ENCODE results near the gene ZNF813. TPM values are rescaled to one million over a fixed set of nuclear protein-coding genes. Genes with fewer than 3 reads are reported as not detected.
"Not testable (repeated sequence)": the region's sequence is repeated elsewhere in the genome, so short reads cannot be mapped to it uniquely, and the experiment has no call there.

The ZNF813 gene
- total RNA-seq, 1 experiment from 2014 or later = not detected

- RAD21 ChIA-PET (ENCODE audit: low non-redundant PET in 1 of 2, low total read pairs in 2 of 2, uncharacterized antibody in 2 of 2, unreplicated experiment in 2 of 2) = no interaction called here
- Histone ChIP-seq H3K36me3 (ENCODE audit: control insufficient read depth in 1 of 2, insufficient read depth in 2 of 2, low read length in 2 of 2) (no peaks in the 10 kb centered on the region), H3K27ac (ENCODE audit: low read depth, low read length) (no peak overlapping the region), H3K9me3 (ENCODE audit: control insufficient read depth in 1 of 2, insufficient read depth in 1 of 2, low read depth in 1 of 2, low read length in 2 of 2) (peaks cover 0 to 4% of the 10 kb centered on the region in 2 experiments; a peak in 1 of 4 replicates), H3K4me3 (replicated peaks in 1 of 2; ENCODE audit: low read depth in 1 of 2, low read length in 2 of 2) (no peak overlapping the region), H3K9ac (ENCODE audit: low read length) (no peak overlapping the region), H3K27me3 (ENCODE audit: insufficient read depth, low read length) (no peaks in the 10 kb centered on the region), H3K79me2 (ENCODE audit: insufficient read depth, low read length) (no peaks in the 10 kb centered on the region), H4K20me1 (ENCODE audit: insufficient read depth) (no peaks in the 10 kb centered on the region), H3K4me2 (ENCODE audit: low read length) (no peak overlapping the region), H3K9me2 (ENCODE audit: insufficient read depth) (no peaks in the 10 kb centered on the region), H2AFZ (ENCODE audit: low read depth, low read length, poor library complexity, severe bottlenecking) (no peak overlapping the region), H3K4me1 (ENCODE audit: control insufficient read depth in 1 of 2, insufficient read depth in 2 of 2, low read length in 2 of 2) (no peaks in the 10 kb centered on the region)
- no peak for ATAC-seq
- DNase-seq (ENCODE audit: low read depth, low spot score) = no peak
- BruUV-seq (replicated peaks) = no TSS peak
- TF ChIP-seq CBX3 (IDR thresholded peaks at IDR 0.05; ENCODE audit: low read depth) (no peak), POLR2AphosphoS5 (IDR thresholded peaks at IDR 0.05; ENCODE audit: low read depth, low read length) (no peak), ATF3 (IDR thresholded peaks at IDR 0.05) (no peak), CTCF (IDR thresholded peaks at IDR 0.05 in 2 of 3, conservative IDR thresholded peaks at IDR 0.05 in 1 of 3; ENCODE audit: borderline replicate concordance in 1 of 3, insufficient read depth in 1 of 3, low read depth in 2 of 3, low read length in 2 of 3) (no peak), EGR1 (IDR thresholded peaks at IDR 0.05; ENCODE audit: low read depth) (no peak), EZH2 (IDR thresholded peaks at IDR 0.05) (no peak), REST (IDR thresholded peaks at IDR 0.05; ENCODE audit: low read depth) (no peak), TCF7L2 (IDR thresholded peaks at IDR 0.05; ENCODE audit: borderline replicate concordance, extremely low read depth, insufficient read depth, insufficient read length) (no peak), MAX (IDR thresholded peaks at IDR 0.05) (no peak), ZNF274 (IDR thresholded peaks at IDR 0.05; ENCODE audit: low read depth, low read length) (no peak), RAD21 (IDR thresholded peaks at IDR 0.05; ENCODE audit: low read depth) (no peak), EZH2phosphoT487 (IDR thresholded peaks at IDR 0.05; ENCODE audit: borderline replicate concordance) (no peak), JUND (IDR thresholded peaks at IDR 0.05) (no peak), SIN3A (IDR thresholded peaks at IDR 0.05; ENCODE audit: low read depth) (no peak)
- CTCF ChIA-PET = no interaction called here
- POLR2A ChIA-PET = no interaction called here
- intact Hi-C loops (cut with micrococcal nuclease) = no loop called here
Measured at GRCh38 chr19:53422551-53422950, 45.0 kb upstream of the ZNF813 start.

GRCh38 chr19:53423074-53423473, 44.5 kb upstream of the ZNF813 start:
- H3K36me3 ChIP-seq (ENCODE audit: control insufficient read depth in 1 of 2, insufficient read depth in 2 of 2, low read length in 2 of 2); BruUV-seq (replicated peaks); H3K27me3 ChIP-seq (ENCODE audit: insufficient read depth, low read length); CTCF ChIA-PET; H2AFZ ChIP-seq (ENCODE audit: low read depth, low read length, poor library complexity, severe bottlenecking); intact Hi-C loops (cut with micrococcal nuclease); DNase-seq (ENCODE audit: low read depth, low spot score); H3K27ac ChIP-seq (ENCODE audit: low read depth, low read length); H3K79me2 ChIP-seq (ENCODE audit: insufficient read depth, low read length); H3K4me1 ChIP-seq (ENCODE audit: control insufficient read depth in 1 of 2, insufficient read depth in 2 of 2, low read length in 2 of 2); H3K4me3 ChIP-seq (replicated peaks in 1 of 2; ENCODE audit: low read depth in 1 of 2, low read length in 2 of 2); POLR2A ChIA-PET; H3K9ac ChIP-seq (ENCODE audit: low read length); ATAC-seq; H4K20me1 ChIP-seq (ENCODE audit: insufficient read depth); RAD21 ChIA-PET (ENCODE audit: low non-redundant PET in 1 of 2, low total read pairs in 2 of 2, uncharacterized antibody in 2 of 2, unreplicated experiment in 2 of 2); H3K9me3 ChIP-seq (ENCODE audit: control insufficient read depth in 1 of 2, insufficient read depth in 1 of 2, low read depth in 1 of 2, low read length in 2 of 2); H3K4me2 ChIP-seq (ENCODE audit: low read length); H3K9me2 ChIP-seq (ENCODE audit: insufficient read depth): not testable (repeated sequence)
